SK-N-MC (cell line): ENCODE results near the gene NKD1.

Experiments used
- EZH2 ChIP-seq: fragments of 200-600 bp; sonication (generic); IDR thresholded peaks from one replicate; pipeline ENCODE4 v1.6.1; 2017; ENCODE audit warnings: antibody characterized with exemption
- POLR2AphosphoS5 ChIP-seq: IDR thresholded peaks from 2 replicates; pipeline ENCODE4 v1.6.1; 2012; ENCODE audit warnings: mild to moderate bottlenecking, low read depth, low read length, borderline replicate concordance

DNA sequence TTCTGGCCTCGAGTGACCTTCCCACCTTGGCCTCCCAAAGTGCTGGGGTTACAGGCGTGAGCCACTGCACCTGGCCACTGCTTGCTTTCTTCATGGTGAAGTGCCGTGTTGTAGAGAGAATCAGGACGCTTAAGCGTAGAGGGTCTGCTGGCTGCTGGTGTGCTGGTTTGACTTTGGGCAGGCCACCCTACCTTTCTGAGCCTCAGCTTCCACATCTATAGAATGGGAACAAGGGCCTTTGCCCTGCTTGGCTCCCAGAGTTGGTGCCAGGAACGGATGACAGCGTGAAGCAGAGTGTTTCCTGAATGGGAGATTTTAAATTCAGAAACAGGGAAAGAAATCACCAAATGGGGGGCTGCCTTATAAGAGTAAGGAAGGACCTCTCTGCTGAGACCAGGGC lies 60.9 kb downstream of the NKD1 start:
- TF ChIP-seq POLR2AphosphoS5 = no peak
- TF ChIP-seq EZH2 = no peak
